SH-SY5Y (cell line): ENCODE results near the gene CFLAR.

ENCODE experiments used
- GATA2 ChIP-seq: IDR thresholded peaks from 2 replicates; pipeline ENCODE4 v1.6.1; 2011; ENCODE audit warnings: mild to moderate bottlenecking, low read depth, low read length
- GATA3 ChIP-seq: IDR thresholded peaks from 2 replicates; pipeline ENCODE4 v1.6.1; 2011; ENCODE audit warnings: low read depth, mild to moderate bottlenecking, low read length, moderate library complexity

GRCh38 chr2:201070948-201071478, 45.0 kb upstream of the CFLAR start:
- TF ChIP-seq GATA3 (no peak), GATA2 (no peak)
